Right renal pelvis (tissue), 4 donors: ENCODE measurements around the gene SNAP25. TPM values are rescaled to one million over a fixed set of nuclear protein-coding genes. Genes with fewer than 3 reads are reported as not detected.

Source experiments
- DNase-seq, 4 donors: peaks; one replicate each; pipeline ENCODE4 v3.0.0-alpha.2; 2013; ENCODE audit warnings: low read depth in 4 of 4, low spot score in 3 of 4, missing footprints in 1 of 4
- polyA plus RNA-seq, 4 donors: library from polyadenylated mRNA; unstranded; fragments of 120-200 nt; gene quantifications; one replicate each; pipeline ENCODE4 v1.2.1, GENCODE V29; 2013; ENCODE audit not compliant: insufficient read length in 4 of 4

Gene SNAP25
- 1 to 10 TPM; 6.2 to 7.4 (median 6.7) TPM for polyA plus RNA-seq

- DNase-seq: peak; percentile 79 to 84 (median 82)
These were observed at the start of gene SNAP25 for GRCh38 chr20:10218536-10219451. Gene SNAP25, plus strand, starts transcription at chr20:10218830. Its CDS starts 56,662 bp downstream, at chr20:10275492.

- no peak for DNase-seq
These were observed 48.9 kb upstream of the SNAP25 start for GRCh38 chr20:10169752-10170151.

- no peak for DNase-seq
These were observed 48.4 kb upstream of the SNAP25 start for GRCh38 chr20:10170261-10170660.

- DNase-seq: peak in 3 of 4 donors; percentile 3 to 10 (median 5)
These were observed 46.5 kb upstream of the SNAP25 start for GRCh38 chr20:10171864-10172751.

GRCh38 chr20:10172998-10173655 is 45.5 kb upstream of the SNAP25 start:
- DNase-seq: no peak

GRCh38 chr20:10174400-10174799 is 44.2 kb upstream of the SNAP25 start:
- no peak for DNase-seq

GRCh38 chr20:10177326-10177725 is 41.3 kb upstream of the SNAP25 start:
- DNase-seq: no peak

- no peak for DNase-seq
These were observed 40.5 kb upstream of the SNAP25 start for GRCh38 chr20:10178091-10178490.

- DNase-seq: no peak
These were observed 39.8 kb upstream of the SNAP25 start for GRCh38 chr20:10178727-10179313.

- no peak for DNase-seq
These were observed 38.9 kb upstream of the SNAP25 start for GRCh38 chr20:10179574-10180298.

- DNase-seq: no peak
These were observed 37.9 kb upstream of the SNAP25 start for GRCh38 chr20:10180651-10181235.

- DNase-seq: no peak
These were observed 32.7 kb upstream of the SNAP25 start for GRCh38 chr20:10185741-10186558.

GRCh38 chr20:10190456-10190855 is 28.2 kb upstream of the SNAP25 start:
- DNase-seq: no peak

- no peak for DNase-seq
These were observed 26.5 kb upstream of the SNAP25 start for GRCh38 chr20:10192171-10192570.

- DNase-seq: no peak
These were observed 24.5 kb upstream of the SNAP25 start for GRCh38 chr20:10194166-10194565.

GRCh38 chr20:10200330-10200729 is 18.3 kb upstream of the SNAP25 start:
- no peak for DNase-seq

GRCh38 chr20:10201321-10201870 is 17.2 kb upstream of the SNAP25 start:
- DNase-seq: no peak

- no peak for DNase-seq
These were observed 9.5 kb upstream of the SNAP25 start for GRCh38 chr20:10209091-10209490.
